NB4 (cell line): Measurements from ENCODE around the gene TOMM70.

ENCODE experiments used
- DNase-seq: peaks from one replicate; pipeline ENCODE4 v3.0.0; 2010; ENCODE audit warnings: low read depth
- H3K4me3 ChIP-seq: one replicate; pipeline ENCODE4 v1.5.1; 2011; ENCODE audit warnings: mild to moderate bottlenecking, low read depth, low read length, moderate library complexity
- CTCF ChIP-seq: IDR thresholded peaks from one replicate; pipeline ENCODE4 v1.5.1; 2012; ENCODE audit warnings: low read depth, low read length
- MAX ChIP-seq: IDR thresholded peaks from 2 replicates; pipeline ENCODE4 v1.6.1; 2011; ENCODE audit warnings: low read depth, low read length
- MYC ChIP-seq: IDR thresholded peaks from 2 replicates; pipeline ENCODE4 v1.6.1; 2011; ENCODE audit warnings: low read depth, low read length
- POLR2A ChIP-seq: IDR thresholded peaks from 2 replicates; pipeline ENCODE4 v1.6.1; 2011; ENCODE audit warnings: mild to moderate bottlenecking; ENCODE audit not compliant: insufficient read length; ENCODE audit errors: extremely low read depth

Gene TOMM70

GRCh38 chr3:100437721-100438622, 37.1 kb upstream of the TOMM70 start:
- TF ChIP-seq MAX (no peak), CTCF (no peak), POLR2A (no peak), MYC (no peak)
- DNase-seq, result no peak
- H3K4me3 ChIP-seq, result no peak overlapping the region

- TF ChIP-seq MYC, result no peak
- no peak for TF ChIP-seq MAX
- TF ChIP-seq POLR2A, result no peak
- no peak for TF ChIP-seq CTCF
- H3K4me3 ChIP-seq, result no peak overlapping the region
- no peak for DNase-seq
These were observed 36.1 kb upstream of the TOMM70 start for GRCh38 chr3:100436951-100437350.

GRCh38 chr3:100429187-100429716, 28.4 kb upstream of the TOMM70 start:
- H3K4me3 ChIP-seq, result no peak overlapping the region
- no peak for TF ChIP-seq CTCF
- no peak for TF ChIP-seq MAX
- no peak for TF ChIP-seq POLR2A
- TF ChIP-seq MYC, result no peak
- no peak for DNase-seq

GRCh38 chr3:100427699-100428098, 26.8 kb upstream of the TOMM70 start:
- H3K4me3 ChIP-seq, result no peak overlapping the region
- TF ChIP-seq CTCF (no peak), POLR2A (no peak), MYC (no peak), MAX (no peak)
- no peak for DNase-seq

- TF ChIP-seq MYC, result no peak
- TF ChIP-seq MAX, result no peak
- TF ChIP-seq CTCF, result no peak
- TF ChIP-seq POLR2A, result no peak
- DNase-seq, result no peak
- H3K4me3 ChIP-seq, result no peak overlapping the region
These were observed 25.3 kb upstream of the TOMM70 start for GRCh38 chr3:100426067-100426682.
